Activated CD4-positive, alpha-beta T cell treated with anti-CD3 and anti-CD28 coated beads, Interleukin-2, amount 10 ng/mL, durations not matched to agents 7 days and 5 days (primary cell): ENCODE measurements around the gene BRCA2. TPM values are rescaled to one million over a fixed set of nuclear protein-coding genes. Genes with fewer than 3 reads are reported as not detected.

Experiments used
- CTCF ChIA-PET: fragments of 350-600 bp; sonication (Branson Sonifier 250); formaldehyde crosslinking; loops from one replicate; lab custom pipeline; 2021; ENCODE audit warnings: antibody characterized with exemption; lab: Charles Lee
- POLR2A ChIA-PET: fragments of 350-600 bp; sonication (Branson Sonifier 250); formaldehyde crosslinking; loops from one replicate; lab custom pipeline; 2021; ENCODE audit warnings: antibody characterized with exemption; lab: Charles Lee
- DNase-seq: peaks from one replicate; pipeline ENCODE4 v3.0.0-alpha.2; 2020
- H3K27ac Mint-ChIP-seq: one replicate; pipeline ENCODE4 v1.8.0; 2021; ENCODE audit warnings: mild to moderate bottlenecking, moderate library complexity, mixed read lengths
- H3K27me3 Mint-ChIP-seq: one replicate; pipeline ENCODE4 v1.8.0; 2021; ENCODE audit warnings: mixed read lengths
- H3K36me3 Mint-ChIP-seq: one replicate; pipeline ENCODE4 v1.8.0; 2021; ENCODE audit warnings: low read depth, mixed read lengths
- H3K4me1 Mint-ChIP-seq: one replicate; pipeline ENCODE4 v1.8.0; 2021; ENCODE audit warnings: mixed read lengths
- H3K4me3 Mint-ChIP-seq: one replicate; pipeline ENCODE4 v1.8.0; 2021; ENCODE audit warnings: mild to moderate bottlenecking, moderate library complexity, mixed read lengths
- H3K9me3 Mint-ChIP-seq: one replicate; pipeline ENCODE4 v1.8.0; 2021; ENCODE audit warnings: mixed read lengths
- total RNA-seq, 2 experiments: library from RNA; stranded (reverse); gene quantifications; one replicate each; pipeline ENCODE4 v1.2.3, GENCODE V29; 2021

The BRCA2 gene
- total RNA-seq, 2 experiments from 2014 or later: 26.3 to 33.5 TPM

DNA sequence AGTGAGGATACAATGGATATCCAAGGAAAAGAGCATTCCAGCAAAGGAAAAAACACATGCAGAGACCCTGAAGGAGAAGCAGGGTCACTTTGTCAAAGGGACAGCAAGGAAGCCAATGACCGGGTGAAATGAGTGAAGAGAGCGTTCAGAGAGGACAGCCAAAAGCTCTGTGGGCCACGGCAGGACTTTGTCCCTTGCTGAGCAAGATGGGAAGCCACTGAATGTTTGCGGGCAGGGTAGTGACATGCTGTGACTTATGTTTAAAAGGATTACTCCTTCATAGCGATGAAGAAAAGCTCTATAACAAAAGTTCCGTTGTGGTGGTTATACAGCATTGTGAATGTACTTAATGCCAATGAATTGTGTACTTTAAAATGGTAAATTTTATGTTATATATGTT lies 16.6 kb upstream of the BRCA2 start:
- Mint-ChIP-seq H3K27me3 (peaks cover 17% of the 10 kb centered on the region), H3K36me3 (no peaks in the 10 kb centered on the region), H3K4me1 (peaks cover 12% of the 10 kb centered on the region), H3K9me3 (no peaks in the 10 kb centered on the region), H3K27ac (no peak overlapping the region), H3K4me3 (no peak overlapping the region)
- CTCF ChIA-PET: no interaction called here
- no peak for DNase-seq
- POLR2A ChIA-PET: no interaction called here

- Mint-ChIP-seq H3K4me1 (peaks cover 12% of the 10 kb centered on the region), H3K9me3 (no peaks in the 10 kb centered on the region), H3K36me3 (no peaks in the 10 kb centered on the region), H3K27me3 (peaks cover 17% of the 10 kb centered on the region), H3K4me3 (no peak overlapping the region), H3K27ac (no peak overlapping the region)
- DNase-seq: no peak
- POLR2A ChIA-PET: interaction anchor here (0.6 kb wide), 2 partner anchors 32 to 375 kb away, joined by 3 read pairs; no protein-coding TSS in a partner anchor
- CTCF ChIA-PET: interaction anchor here (1.5 kb wide), 1 partner anchor 11 kb away, joined by 5 read pairs; no protein-coding TSS in a partner anchor
Measured at GRCh38 chr13:32299893-32300292, 15.4 kb upstream of the BRCA2 start.

- Mint-ChIP-seq H3K36me3 (no peaks in the 10 kb centered on the region), H3K9me3 (no peaks in the 10 kb centered on the region), H3K27me3 (peaks cover 17% of the 10 kb centered on the region), H3K27ac (no peak overlapping the region), H3K4me3 (no peak overlapping the region), H3K4me1 (peaks cover 12% of the 10 kb centered on the region)
- CTCF ChIA-PET: interaction anchor here (1.5 kb wide), 1 partner anchor 12 kb away, joined by 5 read pairs; no protein-coding TSS in a partner anchor
- DNase-seq: no peak
- POLR2A ChIA-PET: interaction anchor here (0.6 kb wide), 3 partner anchors 32 to 376 kb away, joined by 3 read pairs; no protein-coding TSS in a partner anchor
Measured at GRCh38 chr13:32300406-32300805, 14.9 kb upstream of the BRCA2 start.

GRCh38 chr13:32300920-32301319 lies 14.4 kb upstream of the BRCA2 start:
- H3K4me1 Mint-ChIP-seq: peaks cover 12% of the 10 kb centered on the region
- H3K9me3 Mint-ChIP-seq: no peaks in the 10 kb centered on the region
- H3K27ac Mint-ChIP-seq: no peak overlapping the region
- ChIA-PET POLR2A (interaction anchor here (0.6 kb wide), 1 partner anchor 85 kb away, joined by 3 read pairs; no protein-coding TSS in a partner anchor), CTCF (no interaction called here)
- no peaks in the 10 kb centered on the region for H3K36me3 Mint-ChIP-seq
- peaks cover 18% of the 10 kb centered on the region for H3K27me3 Mint-ChIP-seq
- DNase-seq: no peak
- no peak overlapping the region for H3K4me3 Mint-ChIP-seq

- CTCF ChIA-PET: interaction anchor here (1.4 to 2.3 kb wide), 3 partner anchors 9 to 393 kb away, joined by 3 to 7 read pairs (median 4); partner anchors contain the start of genes BRCA2 and ZAR1L
- Mint-ChIP-seq H3K36me3 (no peaks in the 10 kb centered on the region), H3K4me1 (peaks cover 3% of the 10 kb centered on the region)
Measured at GRCh38 chr13:32302461-32302860, 12.8 kb upstream of the BRCA2 start.

DNA sequence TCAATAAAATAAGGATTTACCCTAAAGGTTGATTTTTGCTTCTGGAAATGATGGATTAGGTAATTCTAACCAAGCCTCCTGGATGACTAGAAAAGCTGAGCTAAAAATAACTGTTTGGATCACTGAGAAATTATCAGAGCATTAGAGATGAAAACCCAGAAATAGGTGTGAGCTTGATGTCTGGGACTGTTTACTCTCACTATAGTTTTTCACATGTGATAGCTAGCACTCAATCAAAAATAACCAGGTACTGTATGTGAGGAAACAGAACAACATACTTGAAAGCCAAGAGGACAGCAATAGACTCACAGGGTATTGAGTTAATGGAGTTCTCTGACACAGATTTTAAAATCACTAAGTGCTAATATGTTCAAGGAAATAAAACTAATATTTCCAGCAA lies 9.7 kb upstream of the BRCA2 start:
- CTCF ChIA-PET: no interaction called here
- Mint-ChIP-seq H3K27me3 (peaks cover 4% of the 10 kb centered on the region), H3K4me1 (peaks cover 18% of the 10 kb centered on the region), H3K9me3 (no peaks in the 10 kb centered on the region), H3K27ac (no peak overlapping the region), H3K36me3 (no peaks in the 10 kb centered on the region), H3K4me3 (no peak overlapping the region)
- POLR2A ChIA-PET: no interaction called here
- DNase-seq: no peak

More at GRCh38 chr13:32302461-32302860, 12.8 kb upstream of the BRCA2 start:
- POLR2A ChIA-PET: no interaction called here
- Mint-ChIP-seq H3K9me3 (no peaks in the 10 kb centered on the region), H3K4me3 (no peak overlapping the region), H3K27ac (no peak overlapping the region), H3K27me3 (peaks cover 15% of the 10 kb centered on the region)
- DNase-seq: no peak

GRCh38 chr13:32309312-32310133 lies 5.8 kb upstream of the BRCA2 start:
- H3K36me3 Mint-ChIP-seq: no peaks in the 10 kb centered on the region
- CTCF ChIA-PET: no interaction called here
- H3K27ac Mint-ChIP-seq: peak overlapping the region; percentile 11
- peaks cover 4% of the 10 kb centered on the region for H3K27me3 Mint-ChIP-seq
- no peaks in the 10 kb centered on the region for H3K9me3 Mint-ChIP-seq
- DNase-seq: no peak
- H3K4me3 Mint-ChIP-seq: no peak overlapping the region
- POLR2A ChIA-PET: no interaction called here
- peaks cover 25% of the 10 kb centered on the region for H3K4me1 Mint-ChIP-seq

DNA sequence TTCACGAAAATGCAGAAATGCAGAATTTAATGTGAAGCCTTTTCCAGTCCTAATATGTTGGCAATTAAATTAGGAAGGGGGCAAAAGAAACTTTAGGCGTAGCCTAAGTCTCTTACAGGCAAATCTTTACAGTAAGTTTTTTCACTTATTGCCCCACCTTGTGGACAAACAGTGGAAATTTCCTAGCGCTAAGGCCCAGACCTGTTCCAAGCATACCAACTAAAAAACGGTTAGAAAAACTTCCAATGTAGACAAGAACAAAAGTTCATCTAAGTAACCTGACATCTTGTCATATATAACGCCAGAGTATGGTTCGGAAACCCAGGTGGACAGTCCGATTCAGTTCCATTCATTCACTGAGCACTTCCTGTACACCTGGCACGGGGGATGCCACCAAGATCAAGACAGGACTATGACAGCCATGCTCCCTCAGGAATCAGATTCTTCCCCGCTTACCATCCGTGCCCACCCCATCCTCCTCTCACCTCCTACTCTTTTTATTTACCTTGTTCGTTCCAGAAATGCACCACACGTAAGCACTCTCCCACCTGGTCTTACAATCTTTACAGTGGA lies 5.1 kb upstream of the BRCA2 start:
- peak; percentile 46 for DNase-seq
- H3K4me1 Mint-ChIP-seq: peaks cover 30% of the 10 kb centered on the region
- H3K4me3 Mint-ChIP-seq: no peak overlapping the region
- no peaks in the 10 kb centered on the region for H3K9me3 Mint-ChIP-seq
- CTCF ChIA-PET: no interaction called here
- no peak overlapping the region for H3K27ac Mint-ChIP-seq
- POLR2A ChIA-PET: no interaction called here
- peaks cover 4% of the 10 kb centered on the region for H3K27me3 Mint-ChIP-seq
- no peaks in the 10 kb centered on the region for H3K36me3 Mint-ChIP-seq

DNA sequence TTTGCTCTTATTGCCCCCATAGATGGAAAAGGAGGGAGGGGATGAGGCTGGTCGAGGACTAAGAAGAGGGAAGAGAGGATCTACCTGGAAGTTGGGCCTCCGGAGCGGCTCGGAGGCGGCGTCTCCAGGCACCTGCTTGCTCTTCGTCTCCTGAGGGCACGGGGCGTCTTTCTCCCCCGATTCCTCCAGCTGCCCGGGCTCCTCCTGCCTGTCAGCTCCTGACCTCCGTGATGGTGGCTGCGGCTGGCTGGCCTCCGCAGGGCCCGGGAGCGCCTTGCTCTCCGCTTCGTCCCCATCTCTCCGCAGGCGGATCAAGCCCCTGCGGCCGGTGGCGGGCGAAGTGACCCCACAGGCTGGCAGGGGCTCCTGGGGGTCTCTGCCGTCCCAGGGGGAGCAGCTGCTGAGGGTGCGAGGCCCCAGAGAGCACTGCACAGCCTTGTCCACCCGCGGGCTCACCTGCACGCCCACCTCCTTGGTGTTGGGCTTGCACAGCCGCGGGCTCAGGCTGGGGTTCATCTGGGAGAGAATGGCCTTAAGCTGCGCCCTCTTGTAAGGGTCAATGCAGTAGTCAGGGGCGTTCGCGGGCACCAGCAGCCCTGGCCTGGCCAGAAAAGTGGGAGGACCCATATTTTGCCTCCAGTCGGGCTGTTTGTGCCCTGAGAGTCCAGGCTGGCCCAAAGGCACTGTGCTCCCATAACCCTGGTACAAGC lies 4.0 kb upstream of the BRCA2 start:
- POLR2A ChIA-PET: no interaction called here
- H3K4me1 Mint-ChIP-seq: peaks cover 33% of the 10 kb centered on the region
- no peak overlapping the region for H3K27ac Mint-ChIP-seq
- no peaks in the 10 kb centered on the region for H3K27me3 Mint-ChIP-seq
- no peaks in the 10 kb centered on the region for H3K36me3 Mint-ChIP-seq
- no peak overlapping the region for H3K4me3 Mint-ChIP-seq
- no peak for DNase-seq
- CTCF ChIA-PET: interaction anchor here (1.2 kb wide), 1 partner anchor 9 kb away, joined by 4 read pairs; no protein-coding TSS in a partner anchor
- no peaks in the 10 kb centered on the region for H3K9me3 Mint-ChIP-seq

DNA sequence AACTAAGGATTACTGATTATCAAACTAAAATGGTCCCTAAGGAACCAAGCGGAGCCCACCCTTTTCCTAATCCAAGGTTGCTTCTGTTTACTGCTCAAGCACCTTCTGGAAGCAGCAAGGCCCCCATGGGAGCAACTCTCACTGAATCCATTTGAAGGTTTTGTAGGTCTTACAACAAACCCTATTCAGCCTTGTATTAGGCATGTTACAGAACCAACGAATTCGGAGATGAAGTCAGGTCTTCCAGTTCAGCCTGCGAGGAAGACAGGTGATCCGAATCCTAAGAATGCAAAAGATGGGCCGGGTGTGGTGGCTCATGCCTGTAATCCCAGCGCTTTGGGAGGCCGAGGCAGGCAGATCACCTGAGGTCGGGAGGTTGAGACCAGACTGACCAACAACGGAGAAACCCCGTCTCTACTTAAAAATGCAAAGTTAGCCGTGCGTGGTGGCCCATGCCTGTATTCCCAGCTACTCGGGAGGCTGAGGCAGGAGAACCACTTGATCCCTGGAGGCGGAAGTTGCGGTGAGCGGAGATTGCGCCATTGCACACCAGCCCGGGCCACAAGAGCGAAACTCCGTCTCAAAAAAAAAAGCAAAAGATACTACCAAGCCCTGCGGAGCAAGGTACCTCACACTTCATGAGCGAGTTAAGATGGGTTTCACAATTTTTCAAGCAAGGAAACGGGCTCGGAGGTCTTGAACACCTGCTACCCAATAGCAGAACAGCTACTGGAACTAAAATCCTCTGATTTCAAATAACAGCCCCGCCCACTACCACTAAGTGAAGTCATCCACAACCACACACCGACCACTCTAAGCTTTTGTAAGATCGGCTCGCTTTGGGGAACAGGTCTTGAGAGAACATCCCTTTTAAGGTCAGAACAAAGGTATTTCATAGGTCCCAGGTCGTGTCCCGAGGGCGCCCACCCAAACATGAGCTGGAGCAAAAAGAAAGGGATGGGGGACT lies 754 bp upstream of the BRCA2 start:
- Mint-ChIP-seq H3K27me3 (no peaks in the 10 kb centered on the region), H3K9me3 (no peaks in the 10 kb centered on the region), H3K27ac (peak overlapping the region; percentile 100), H3K36me3 (peaks cover 18% of the 10 kb centered on the region), H3K4me1 (peaks cover 43% of the 10 kb centered on the region), H3K4me3 (peak overlapping the region; percentile 89)
- POLR2A ChIA-PET: interaction anchor here (0.6 to 1.0 kb wide), 4 partner anchors 45 to 126 kb away, joined by 3 read pairs; no protein-coding TSS in a partner anchor
- DNase-seq: peak; percentile 69
- CTCF ChIA-PET: interaction anchor here (0.5 to 2.3 kb wide), 10 partner anchors 8 to 405 kb away, joined by 3 to 11 read pairs (median 3); no protein-coding TSS in a partner anchor

DNA sequence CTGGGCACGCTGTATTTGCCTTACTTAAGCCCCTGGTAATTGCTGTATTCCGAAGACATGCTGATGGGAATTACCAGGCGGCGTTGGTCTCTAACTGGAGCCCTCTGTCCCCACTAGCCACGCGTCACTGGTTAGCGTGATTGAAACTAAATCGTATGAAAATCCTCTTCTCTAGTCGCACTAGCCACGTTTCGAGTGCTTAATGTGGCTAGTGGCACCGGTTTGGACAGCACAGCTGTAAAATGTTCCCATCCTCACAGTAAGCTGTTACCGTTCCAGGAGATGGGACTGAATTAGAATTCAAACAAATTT lies 676 bp downstream of the BRCA2 start:
- POLR2A ChIA-PET: interaction anchor here (0.9 kb wide), 1 partner anchor 112 kb away, joined by 3 read pairs; the partner anchor contains the start of gene N4BP2L1
- Mint-ChIP-seq H3K27ac (peak overlapping the region; percentile 100), H3K27me3 (no peaks in the 10 kb centered on the region), H3K36me3 (peaks cover 29% of the 10 kb centered on the region), H3K4me3 (peak overlapping the region; percentile 89), H3K9me3 (no peaks in the 10 kb centered on the region), H3K4me1 (peaks cover 47% of the 10 kb centered on the region)
- CTCF ChIA-PET: interaction anchor here (1.1 to 2.3 kb wide), 4 partner anchors 28 to 406 kb away, joined by 3 to 11 read pairs (median 4); no protein-coding TSS in a partner anchor
- DNase-seq: no peak
